NCI-H128 (cell line): ENCODE measurements around the gene BTNL3.

Source experiments
- DNase-seq: peaks from one replicate; lab custom pipeline; 2025; ENCODE audit not compliant: unreplicated experiment; lab: John Stamatoyannopoulos, UW

The BTNL3 gene

DNA sequence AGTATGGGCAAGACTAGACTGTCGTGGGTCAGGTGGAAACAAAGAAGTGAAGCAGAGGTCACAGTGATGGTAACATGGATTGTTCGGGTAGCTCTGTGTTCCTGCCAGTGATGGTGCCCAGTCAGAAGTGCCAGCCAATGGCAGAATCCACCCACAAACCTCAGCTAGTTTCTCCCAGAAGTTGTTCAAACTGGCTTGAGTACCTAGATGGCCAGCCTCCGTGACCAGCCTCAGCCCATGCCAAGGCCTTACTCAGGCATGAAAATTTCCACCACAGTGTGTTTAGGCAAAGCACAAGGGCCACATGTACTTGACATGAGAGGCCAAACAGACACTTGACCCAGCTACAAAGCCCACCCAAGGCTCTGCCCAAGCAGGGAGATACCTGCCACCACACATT is 32.0 kb downstream of the BTNL3 start:
- DNase-seq = no peak

DNA sequence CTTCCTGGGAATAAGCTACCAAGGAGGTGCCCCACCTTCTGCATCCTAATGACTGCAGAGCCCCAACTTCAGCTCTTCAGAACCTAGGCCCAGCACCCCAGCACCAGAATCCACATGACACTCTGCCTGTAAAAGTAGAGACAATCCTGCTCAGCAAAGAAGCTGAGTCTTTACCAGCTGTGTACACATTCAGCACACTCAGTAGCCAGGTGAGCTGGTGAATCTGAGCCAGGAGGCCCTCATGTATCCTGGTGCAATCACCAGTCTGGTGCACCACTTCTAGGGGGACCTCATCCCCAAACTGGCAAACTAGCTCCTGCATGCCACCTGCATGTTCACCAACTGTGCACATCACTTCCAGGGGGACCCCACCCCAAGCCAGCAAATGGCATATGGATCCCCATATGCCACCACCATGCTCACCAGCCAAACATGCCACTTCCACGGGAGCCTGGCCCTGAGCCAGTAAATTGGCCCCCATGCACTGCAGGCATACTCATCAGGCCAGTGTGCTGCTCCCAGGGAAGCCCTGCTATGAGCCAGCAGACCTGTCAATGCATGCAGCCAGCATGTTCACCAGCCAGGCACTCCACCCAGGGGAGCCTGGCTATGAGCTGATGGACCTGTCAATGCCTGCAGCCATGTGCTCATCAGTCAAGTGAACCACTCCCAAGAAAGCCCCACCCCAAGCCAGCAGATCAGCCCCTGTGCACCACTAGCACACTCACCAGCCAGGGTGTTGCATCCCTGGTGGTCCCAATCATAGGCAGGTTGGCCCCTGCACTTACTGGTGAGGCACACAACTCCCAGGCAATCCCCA is 35.8 kb downstream of the BTNL3 start:
- no peak for DNase-seq

DNA sequence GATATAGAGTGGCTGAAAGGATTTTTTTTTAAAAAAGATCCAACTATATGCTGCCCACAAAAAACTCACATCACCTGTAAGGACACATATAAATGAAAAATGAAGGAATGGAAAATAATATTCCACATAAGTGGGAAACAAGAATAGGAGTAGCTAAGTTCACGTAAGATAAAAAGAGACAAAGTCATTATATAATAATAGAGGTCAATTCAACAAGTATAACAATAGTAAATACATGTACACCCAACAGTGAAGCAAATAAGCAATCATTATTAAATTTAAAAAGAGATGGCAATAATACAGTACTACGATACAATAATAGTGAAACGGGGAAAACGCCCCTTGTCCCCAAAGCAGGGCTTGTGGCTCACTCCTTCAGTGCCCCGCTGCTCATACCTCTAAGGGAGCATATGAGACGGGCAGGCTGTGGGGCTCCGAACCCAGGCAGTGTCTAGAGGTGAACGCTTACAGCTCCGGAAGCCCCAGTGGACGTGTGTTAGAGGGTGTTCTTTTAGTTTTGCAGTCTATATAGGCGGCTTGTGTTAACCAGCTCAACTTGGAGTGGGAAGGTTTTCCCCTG is 38.9 kb downstream of the BTNL3 start:
- DNase-seq = no peak

DNA sequence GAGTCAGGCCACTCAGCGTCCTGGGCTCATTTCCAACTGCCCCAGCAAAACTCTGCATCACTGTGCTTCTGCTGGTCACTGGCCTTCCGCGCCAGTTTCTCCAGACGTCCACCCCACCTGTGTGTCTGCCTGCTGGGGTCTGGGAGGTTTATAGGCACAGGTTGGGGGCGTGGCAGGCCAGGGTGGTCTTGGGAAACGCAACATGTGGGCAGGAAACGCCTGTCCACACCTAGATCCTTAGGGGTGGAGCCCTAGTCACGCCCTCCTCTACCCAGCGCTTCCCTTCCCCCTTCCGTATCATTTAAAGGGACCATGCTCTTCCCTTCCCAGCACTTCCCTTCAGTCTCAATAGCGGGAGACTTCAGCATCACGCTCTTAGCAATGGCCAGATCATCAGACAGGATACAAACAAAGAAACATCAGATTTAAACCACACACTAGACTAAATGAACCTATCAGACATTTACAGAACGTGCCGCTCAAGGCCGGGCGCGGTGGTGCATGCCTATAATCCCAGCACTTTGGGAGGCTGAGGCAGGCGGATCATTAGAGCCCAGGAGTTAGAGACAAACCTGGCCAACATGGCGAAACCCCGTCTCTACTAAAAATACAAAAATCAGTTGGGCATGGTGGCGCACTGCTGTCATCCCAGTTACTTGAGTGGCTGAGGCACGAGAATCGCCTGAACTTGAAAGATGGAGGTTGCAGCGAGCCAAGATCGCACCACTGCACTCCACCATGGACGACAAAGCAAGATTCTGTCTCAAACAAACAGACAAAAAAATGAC is 39.6 kb downstream of the BTNL3 start:
- DNase-seq = no peak

DNA sequence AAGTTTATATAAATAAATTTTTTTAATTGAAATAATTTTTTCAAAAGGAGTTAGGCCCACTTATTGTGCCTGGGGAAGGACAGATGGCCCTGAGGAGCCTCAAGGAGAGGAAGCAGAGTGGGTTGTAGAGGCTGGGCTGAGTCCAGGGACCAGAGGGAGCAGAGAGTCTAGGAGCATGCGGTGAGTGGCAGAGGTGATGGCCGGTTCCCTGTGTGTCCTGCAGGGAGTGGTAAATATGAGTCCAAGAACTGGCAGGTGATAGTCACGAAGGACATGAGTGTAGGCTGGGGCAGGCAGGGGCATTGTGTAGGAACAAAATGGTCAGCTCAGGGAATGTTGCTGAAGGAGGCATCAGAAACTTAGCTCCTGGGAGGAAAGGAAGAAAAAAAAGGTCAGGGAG is 43.1 kb downstream of the BTNL3 start:
- DNase-seq = no peak

DNA sequence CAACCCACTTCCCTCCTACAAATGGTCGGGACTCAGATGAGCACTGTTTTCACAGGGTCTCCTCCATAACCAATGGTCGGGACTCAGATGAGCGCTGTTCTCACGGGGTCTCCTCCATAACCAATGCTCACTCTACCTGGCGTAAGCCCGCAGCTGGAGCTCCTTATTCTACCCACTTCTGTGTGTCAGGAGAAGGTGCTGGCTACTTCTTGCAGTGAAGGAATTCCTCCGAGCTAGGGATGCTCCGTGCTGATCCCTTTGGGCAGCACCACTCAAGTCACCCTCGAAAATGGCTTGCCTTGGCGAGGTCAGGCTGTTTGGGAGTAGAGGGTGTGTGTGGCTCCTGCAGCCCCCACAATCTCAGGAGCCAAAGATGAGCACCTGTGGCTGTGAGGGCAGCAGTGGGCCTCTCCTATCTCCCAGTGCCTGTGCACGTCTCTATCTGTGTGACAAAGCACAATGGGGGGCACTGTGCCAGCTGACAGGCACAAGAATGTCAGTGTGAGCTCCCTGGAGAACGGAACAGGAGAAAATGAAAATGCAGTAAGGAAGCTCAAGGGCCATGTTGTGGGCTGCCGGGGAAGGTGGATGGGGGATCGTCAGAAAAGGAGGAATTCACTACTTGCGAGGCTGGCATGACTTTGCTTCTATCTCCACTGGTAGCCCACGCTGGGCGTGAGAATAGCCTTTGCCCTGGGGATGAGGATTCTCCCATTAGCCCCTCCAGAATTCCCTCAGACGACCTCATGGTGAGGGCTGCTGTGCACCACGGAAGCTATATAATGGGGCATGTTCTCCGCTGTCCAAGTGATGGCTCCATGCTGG is 47.6 kb downstream of the BTNL3 start:
- no peak for DNase-seq

DNA sequence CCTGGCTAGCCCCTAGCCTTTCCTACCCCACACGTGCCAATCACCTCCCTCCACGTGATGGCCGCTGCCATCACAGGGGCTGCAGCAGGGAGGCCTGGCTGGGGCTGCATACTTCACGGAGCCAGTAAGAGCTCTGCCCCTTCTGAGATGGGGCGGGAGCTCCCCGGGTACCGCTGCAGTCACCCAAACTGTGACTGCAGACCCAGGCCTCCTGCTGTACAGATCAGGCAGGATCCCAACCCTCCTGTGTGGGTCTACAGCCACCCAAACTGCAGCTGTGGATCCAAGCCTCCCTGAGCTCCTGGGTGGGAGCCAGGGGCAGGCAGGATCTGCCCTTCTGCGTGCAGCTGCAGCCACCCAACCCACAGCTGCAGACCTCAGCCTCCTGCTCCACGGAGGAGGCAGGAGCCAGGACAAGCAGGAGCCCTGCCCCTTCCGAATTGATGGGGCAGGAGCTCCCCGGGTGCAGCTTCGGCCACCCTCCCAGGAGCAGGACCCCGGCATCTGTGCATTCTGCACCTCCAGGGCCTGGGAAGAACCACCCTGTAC is 48.2 kb downstream of the BTNL3 start:
- no peak for DNase-seq

DNA sequence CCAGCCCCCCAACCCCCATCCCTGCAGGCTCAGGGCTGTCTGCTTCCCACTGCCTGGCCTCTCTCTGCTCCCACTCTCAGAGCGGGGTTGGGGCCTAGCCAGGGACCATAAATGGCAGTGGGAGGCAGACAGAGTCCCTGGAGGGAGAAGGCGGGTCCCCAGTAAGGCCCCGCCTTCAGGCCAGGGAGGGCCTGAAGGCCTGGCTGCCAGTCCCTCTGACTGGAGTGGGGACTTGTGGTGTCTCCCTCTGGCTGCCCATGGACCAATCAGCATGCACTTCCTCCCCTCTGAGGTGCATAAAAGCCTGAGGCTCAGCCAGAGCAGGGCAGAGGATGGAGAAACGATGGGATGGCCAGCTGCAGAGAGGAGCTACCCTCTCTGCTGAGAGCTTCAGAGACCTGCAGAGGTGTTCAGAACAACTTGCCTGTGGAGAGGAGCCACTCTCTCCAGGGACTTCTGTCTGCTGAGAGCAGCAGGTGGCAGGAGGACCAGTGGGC is 48.8 kb downstream of the BTNL3 start:
- no peak for DNase-seq

DNA sequence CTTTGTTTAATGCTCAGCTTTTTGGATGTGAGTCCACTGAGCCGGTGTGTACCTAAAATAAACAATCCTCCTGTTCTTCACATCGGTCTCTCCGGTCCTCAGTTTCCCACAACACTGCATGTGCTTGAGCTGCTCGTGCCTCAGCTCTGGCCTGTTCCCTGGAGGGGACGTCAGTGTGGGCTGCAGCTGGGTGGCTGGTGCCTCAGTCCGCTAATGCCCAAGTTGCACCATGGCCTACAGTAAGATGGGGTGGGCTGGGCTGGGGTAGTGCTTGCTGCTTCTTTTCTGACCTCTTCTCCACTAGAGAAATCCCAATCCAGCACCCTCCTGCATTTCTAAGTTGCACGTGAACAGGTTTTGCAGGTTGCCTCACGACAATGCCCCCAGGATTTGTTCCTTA is 50.8 kb downstream of the BTNL3 start:
- no peak for DNase-seq

DNA sequence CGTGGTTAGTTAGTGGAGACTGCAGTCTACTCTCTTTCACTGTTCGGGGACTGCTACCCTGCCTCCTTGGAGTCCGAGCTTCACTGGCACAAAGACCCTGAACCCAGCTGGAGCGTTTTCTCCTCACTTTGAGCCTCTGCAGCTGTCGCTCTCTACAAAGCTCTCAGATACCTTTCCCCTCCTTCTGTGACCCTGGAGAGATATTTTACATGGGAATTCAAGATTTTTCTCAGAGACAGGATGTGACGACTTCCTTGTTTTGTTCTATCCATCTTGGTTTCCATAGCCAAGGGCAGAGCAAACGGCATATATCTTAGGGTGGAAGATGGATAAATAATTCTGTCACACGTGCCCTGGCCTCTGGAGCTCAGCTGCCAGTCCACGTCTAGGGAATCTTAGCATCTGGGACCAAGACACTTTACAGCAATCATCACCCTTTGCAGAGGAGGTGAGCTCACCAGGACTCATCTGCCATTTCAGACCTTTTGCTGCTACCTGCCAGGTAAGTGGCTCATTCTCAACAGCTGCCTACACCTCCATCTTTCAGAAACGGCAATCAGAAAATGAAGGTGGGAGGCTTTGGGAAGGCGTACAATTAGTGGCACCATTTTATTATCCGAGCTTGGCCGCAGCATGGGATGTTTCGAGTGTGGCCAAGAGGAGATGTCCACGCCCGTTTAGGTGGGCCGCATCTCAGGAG is 51.4 kb downstream of the BTNL3 start, which contains the start of gene BTNL9:
Gene BTNL9 (plus strand): TSS at position 336 of the 700 bp plus-strand sequence. CDS start 5,224 bp downstream, outside the sequence.
- no peak for DNase-seq

DNA sequence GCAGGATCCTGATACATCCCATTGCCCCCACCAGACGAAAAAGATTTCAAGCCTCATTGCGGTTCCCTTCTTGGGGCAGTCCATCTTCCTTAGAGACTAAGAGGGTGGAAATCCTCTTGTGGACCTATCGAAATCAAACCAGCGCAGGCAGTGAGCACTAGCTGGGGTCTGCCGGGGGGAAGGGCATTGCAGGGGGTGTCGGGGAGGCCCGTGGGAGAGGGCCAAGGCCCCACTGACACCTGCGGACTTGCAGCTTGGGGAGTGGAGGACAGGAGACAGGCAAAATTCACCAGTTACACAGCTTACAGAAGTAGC is 51.9 kb downstream of the BTNL3 start:
- no peak for DNase-seq

DNA sequence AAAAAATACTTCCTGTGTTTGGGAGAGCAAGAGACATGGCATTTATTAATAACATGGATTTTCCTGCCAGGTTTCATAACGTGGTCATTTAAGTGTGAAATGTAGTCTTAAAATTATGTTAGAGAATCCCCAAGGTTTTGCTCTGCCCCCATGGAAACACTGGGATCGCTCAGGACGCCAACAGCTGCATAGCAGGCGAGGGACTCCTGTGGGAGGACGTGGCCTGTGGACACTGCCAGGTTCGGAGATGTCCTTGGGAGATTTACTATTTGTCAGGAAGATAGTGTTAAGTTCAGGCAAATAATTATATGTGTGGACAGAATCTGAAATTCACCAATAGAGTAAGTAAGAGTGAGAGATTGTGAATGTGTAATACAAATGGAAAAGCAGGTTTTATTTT is 52.4 kb downstream of the BTNL3 start:
- DNase-seq = no peak

DNA sequence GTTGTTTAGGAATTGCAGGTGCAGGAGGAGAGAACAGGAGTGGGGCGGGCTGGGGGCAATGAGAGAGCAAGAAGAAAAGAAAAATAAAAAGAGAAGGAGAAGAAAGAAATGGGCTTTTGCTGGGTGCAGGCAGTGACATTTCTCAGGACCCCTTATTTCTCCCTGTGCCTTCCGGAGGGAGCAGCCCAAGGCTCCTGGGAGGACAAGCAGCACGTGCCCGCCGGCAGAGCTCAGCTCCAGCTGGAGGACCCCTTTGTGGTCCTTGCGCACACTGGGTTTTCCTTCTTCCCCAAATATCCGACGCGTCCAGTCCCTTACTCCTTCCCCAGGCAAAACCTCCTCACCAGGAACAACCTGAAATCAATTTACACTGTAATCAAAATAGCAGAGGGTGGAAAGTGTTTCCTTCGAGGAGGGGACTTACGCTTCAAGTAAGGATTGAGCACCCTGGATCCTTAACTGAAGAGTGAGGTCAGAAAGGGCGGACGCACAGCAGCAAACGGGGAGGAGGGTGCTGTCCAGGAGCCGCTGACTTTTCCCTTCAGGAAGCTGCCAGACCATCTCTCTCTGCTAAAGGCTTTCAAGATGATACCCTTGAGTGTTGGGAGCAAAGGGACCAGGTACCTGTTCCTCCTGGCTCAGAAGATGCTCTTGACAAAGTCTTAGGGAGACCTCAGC is 53.5 kb downstream of the BTNL3 start:
- no peak for DNase-seq

DNA sequence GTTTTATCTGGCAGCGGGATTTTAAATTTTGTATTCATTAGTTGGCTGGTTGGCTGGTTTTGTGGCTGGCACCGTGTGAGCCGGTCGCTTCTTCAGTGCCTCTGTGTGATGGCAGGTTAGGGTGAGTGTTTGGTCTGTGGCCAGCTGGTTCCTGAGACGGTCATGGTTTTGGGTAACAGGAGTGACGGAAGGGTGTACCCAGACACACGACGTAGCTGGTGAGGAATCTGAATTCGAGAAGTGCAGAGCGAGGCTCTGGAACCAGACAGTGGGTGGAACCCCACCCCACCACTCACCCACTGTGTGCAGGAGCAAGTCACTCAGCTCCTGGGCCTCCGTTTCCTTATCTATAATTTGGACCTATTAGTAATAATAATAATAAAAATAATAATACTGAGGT is 54.1 kb downstream of the BTNL3 start:
- no peak for DNase-seq

DNA sequence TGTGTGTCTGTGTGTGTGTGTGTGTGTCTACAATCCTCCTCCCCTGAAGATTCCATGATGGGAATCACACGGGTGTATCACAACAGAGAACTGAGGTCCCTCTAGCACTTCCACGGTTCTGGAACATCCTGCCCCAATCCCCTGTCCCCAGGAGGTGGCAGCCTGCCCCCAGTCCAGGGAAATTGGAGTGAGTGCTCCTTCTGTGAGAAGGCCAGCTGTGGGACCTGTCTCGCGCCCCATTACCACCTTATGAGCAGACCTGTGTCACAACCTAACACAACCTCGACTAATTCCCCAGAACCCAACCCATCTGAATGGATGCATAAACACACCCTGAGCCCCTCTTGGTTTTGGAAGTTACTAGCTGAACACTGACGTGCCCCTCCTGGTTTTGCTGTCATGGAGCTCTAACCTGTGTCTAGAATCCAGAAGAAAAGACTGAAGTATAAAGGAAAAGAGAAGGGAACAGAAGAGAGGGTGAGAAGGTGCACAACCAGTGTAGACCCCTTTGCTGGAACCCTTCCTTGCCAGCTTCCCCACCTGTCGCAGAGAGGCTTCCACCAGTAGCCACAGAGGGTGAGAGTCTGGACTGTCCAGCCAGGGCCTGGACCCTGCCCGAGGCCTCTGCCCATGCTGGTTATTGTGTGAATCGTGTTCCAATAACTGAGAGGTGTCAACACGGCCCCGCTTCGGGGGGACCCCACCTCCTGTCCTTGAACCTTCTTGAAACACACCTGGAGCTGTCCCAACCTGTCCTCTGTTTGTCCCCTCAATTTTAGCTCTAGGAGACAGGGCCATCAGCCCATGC is 54.8 kb downstream of the BTNL3 start:
- no peak for DNase-seq

DNA sequence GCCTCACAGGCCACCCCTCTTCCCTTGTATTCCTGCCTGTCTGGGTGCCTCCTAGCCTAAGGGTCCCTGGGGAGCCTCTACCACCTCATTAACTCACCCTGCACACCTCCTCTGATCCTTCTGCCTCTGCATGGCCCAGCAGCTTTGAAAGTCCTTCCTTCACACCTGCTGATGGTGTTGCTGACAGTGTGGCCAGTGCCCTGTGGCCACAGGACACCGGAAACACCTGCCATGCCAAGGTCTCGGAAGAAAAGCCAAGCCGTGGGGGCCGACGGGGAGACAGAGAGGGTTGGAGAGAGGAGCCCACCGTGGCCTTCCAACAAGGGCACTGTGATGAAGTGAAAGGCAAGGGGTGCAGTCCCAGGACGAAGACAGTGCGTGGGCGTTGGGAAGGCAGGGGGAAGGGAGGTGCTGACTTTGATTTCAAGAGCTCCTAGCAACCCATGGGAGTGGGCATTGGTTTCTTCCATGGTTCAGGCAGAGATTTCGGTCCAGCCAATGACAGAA is 55.5 kb downstream of the BTNL3 start:
- DNase-seq = no peak

DNA sequence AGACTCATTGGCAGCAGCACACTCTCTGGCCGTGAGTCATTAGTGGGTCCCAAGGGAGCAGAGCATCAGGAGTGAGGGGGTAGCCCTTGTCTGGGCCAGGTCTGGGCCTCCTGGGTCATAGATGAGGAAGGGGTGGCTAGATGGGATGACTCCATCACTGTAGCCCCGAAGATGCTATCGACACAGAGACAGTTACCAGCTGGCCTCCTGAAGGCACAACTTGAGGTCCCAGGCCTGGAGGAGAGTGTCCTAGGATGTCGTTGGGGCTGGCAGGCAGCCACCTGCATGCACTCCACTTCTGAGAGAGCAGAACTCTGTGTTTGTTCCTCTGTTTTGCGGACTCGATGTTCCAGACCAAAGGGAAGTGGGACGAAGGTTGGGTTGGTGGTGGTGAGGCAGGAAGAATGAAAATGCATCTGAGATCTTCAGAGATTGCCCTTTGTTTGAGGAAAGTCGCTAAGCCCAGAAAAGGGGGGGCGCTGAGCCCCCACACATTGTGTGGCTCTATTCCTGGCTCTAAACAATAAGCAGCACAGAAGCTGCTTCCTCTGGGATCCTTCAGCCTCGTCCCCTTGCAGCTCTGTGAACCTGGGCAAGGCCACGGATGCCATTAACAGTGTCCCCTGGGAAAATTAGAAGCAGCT is 56.1 kb downstream of the BTNL3 start:
- no peak for DNase-seq

DNA sequence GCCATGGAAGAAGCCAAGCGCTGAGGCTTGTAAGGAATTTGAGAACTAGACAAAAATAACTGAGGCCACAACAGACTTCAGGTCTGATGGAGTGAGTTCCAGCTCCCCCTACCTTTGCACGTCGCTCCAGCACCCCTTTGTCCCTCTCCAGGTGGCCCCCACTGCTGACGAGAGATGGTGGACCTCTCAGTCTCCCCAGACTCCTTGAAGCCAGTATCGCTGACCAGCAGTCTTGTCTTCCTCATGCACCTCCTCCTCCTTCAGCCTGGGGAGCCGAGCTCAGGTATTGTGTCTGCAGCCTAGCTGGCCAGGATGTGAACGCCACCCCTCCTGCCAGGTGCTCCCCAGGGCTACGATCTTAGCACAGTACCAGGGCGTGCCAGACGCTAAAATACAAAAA is 56.7 kb downstream of the BTNL3 start:
- DNase-seq = no peak
